Hepatocyte (in vitro differentiated cells): ENCODE data around the gene MGLL.

Experiments used
- CTCF ChIP-seq: fragments of 200-600 bp; sonication (generic); IDR thresholded peaks from 2 replicates; pipeline ENCODE4 v1.5.1; 2016; ENCODE audit warnings: antibody characterized with exemption, mild to moderate bottlenecking; ENCODE audit not compliant: poor library complexity
- EZH2 ChIP-seq: fragments of 200-600 bp; sonication (generic); IDR thresholded peaks from 2 replicates; pipeline ENCODE4 v1.6.1; 2016; ENCODE audit warnings: antibody characterized with exemption, mild to moderate bottlenecking, borderline replicate concordance

DNA sequence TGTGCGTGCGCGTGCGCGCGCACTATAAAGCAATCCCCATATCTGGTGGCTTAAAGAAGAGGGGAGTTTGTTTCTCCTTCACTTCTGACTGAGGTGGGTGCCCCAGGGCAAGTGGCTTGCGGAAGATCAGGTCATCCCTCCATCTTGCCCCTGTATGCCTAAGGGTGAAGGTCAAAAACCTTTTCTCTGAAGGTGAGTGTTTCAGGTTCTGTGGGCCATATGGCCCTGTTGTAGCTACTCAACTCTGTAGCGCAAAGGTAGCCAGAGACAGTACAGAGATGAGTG is 144.1 kb downstream of the MGLL start:
- TF ChIP-seq CTCF: no peak
- TF ChIP-seq EZH2: no peak
